Hepatocyte (in vitro differentiated cells): ENCODE data around the gene RRAD. TPM values are rescaled to one million over a fixed set of nuclear protein-coding genes. Genes with fewer than 3 reads are reported as not detected.

Source experiments
- DNase-seq: peaks from one replicate; pipeline ENCODE4 v3.0.0-alpha.2; 2016; ENCODE audit warnings: low spot score
- H2AFZ ChIP-seq: fragments of 200-600 bp; sonication (generic); 2 replicates; pipeline ENCODE4 v1.6.0; 2016; ENCODE audit warnings: antibody characterized with exemption, mild to moderate bottlenecking
- H3K27ac ChIP-seq: fragments of 200-600 bp; sonication (generic); 2 replicates; pipeline ENCODE4 v1.5.1; 2016; ENCODE audit warnings: mild to moderate bottlenecking
- H3K27me3 ChIP-seq: fragments of 200-600 bp; sonication (generic); 2 replicates; pipeline ENCODE4 v1.6.1; 2016
- H3K36me3 ChIP-seq: fragments of 200-600 bp; sonication (generic); replicated peaks from 2 replicates; pipeline ENCODE4 v1.5.1; 2016; ENCODE audit warnings: low read depth; ENCODE audit not compliant: insufficient read depth
- H3K4me1 ChIP-seq: fragments of 200-600 bp; sonication (generic); 2 replicates; pipeline ENCODE4 v1.5.1; 2016; ENCODE audit warnings: mild to moderate bottlenecking, moderate library complexity; ENCODE audit not compliant: insufficient read depth
- H3K4me2 ChIP-seq: fragments of 200-600 bp; sonication (generic); 2 replicates; pipeline ENCODE4 v1.6.0; 2016
- H3K4me3 ChIP-seq: fragments of 200-600 bp; sonication (generic); 2 replicates; pipeline ENCODE4 v1.5.1; 2016; ENCODE audit warnings: mild to moderate bottlenecking
- H3K79me2 ChIP-seq: fragments of 200-600 bp; sonication (generic); 2 replicates; pipeline ENCODE4 v1.6.0; 2017; ENCODE audit warnings: mild to moderate bottlenecking
- H3K9me2 ChIP-seq: fragments of 200-600 bp; sonication (generic); replicated peaks from 2 replicates; pipeline ENCODE4 v1.6.0; 2017; ENCODE audit warnings: mild to moderate bottlenecking; ENCODE audit not compliant: insufficient read depth
- H3K9me3 ChIP-seq: fragments of 200-600 bp; sonication (generic); 2 replicates; pipeline ENCODE4 v1.5.1; 2016; ENCODE audit warnings: low read depth, mild to moderate bottlenecking
- H4K20me1 ChIP-seq: fragments of 200-600 bp; sonication (generic); 2 replicates; pipeline ENCODE4 v1.6.0; 2016; ENCODE audit warnings: mild to moderate bottlenecking; ENCODE audit not compliant: insufficient read depth, poor library complexity, severe bottlenecking
- CTCF ChIP-seq: fragments of 200-600 bp; sonication (generic); IDR thresholded peaks from 2 replicates; pipeline ENCODE4 v1.5.1; 2016; ENCODE audit warnings: antibody characterized with exemption, mild to moderate bottlenecking; ENCODE audit not compliant: poor library complexity
- EZH2 ChIP-seq: fragments of 200-600 bp; sonication (generic); IDR thresholded peaks from 2 replicates; pipeline ENCODE4 v1.6.1; 2016; ENCODE audit warnings: antibody characterized with exemption, mild to moderate bottlenecking, borderline replicate concordance
- EZH2phosphoT487 ChIP-seq: fragments of 200-600 bp; sonication (generic); IDR thresholded peaks from one replicate; pipeline ENCODE4 v1.6.1; 2018; ENCODE audit warnings: antibody characterized with exemption, mild to moderate bottlenecking, low read depth, moderate library complexity; ENCODE audit not compliant: unreplicated experiment, severe bottlenecking
- WGBS: methylation state at CpG from one replicate; pipeline ENCODE4 v1.1.6; 2016; ENCODE audit warnings: low lambda C conversion rate; ENCODE audit errors: missing lambda C conversion rate; 5-methylcytosine and 5-hydroxymethylcytosine counted together
- polyA plus RNA-seq: library from polyadenylated mRNA; unstranded; fragments of >200 nt; fragmentation: Nextera tagmentation; extraction: Ambion mirVana; gene quantifications from 2 replicates; pipeline ENCODE4 v1.2.1, GENCODE V29; 2016
- total RNA-seq: library from RNA; depleted of rRNA; stranded (reverse); fragments of >200 nt; gene quantifications from 2 replicates; pipeline ENCODE4 v1.2.3, GENCODE V29; 2014

RRAD gene
- total and polyA plus RNA-seq, 2 experiments from 2014 or later = 8.8 to 16.3 TPM

GRCh38 chr16:66921729-66922450, 3.4 kb downstream of the RRAD start:
- no peak overlapping the region for H3K27ac ChIP-seq
- no peaks in the 10 kb centered on the region for H4K20me1 ChIP-seq
- H3K4me2 ChIP-seq = no peak overlapping the region
- no peaks in the 10 kb centered on the region for H3K9me3 ChIP-seq
- H3K36me3 ChIP-seq = no peaks in the 10 kb centered on the region
- no peak overlapping the region for H2AFZ ChIP-seq
- no peak for DNase-seq
- H3K9me2 ChIP-seq = no peaks in the 10 kb centered on the region
- peaks cover 3% of the 10 kb centered on the region for H3K4me1 ChIP-seq
- peaks cover 24% of the 10 kb centered on the region for H3K27me3 ChIP-seq
- no peak overlapping the region for H3K4me3 ChIP-seq
- 91% methylated on average over 41 of the region's 42 CpGs for WGBS
- TF ChIP-seq EZH2 (no peak), EZH2phosphoT487 (no peak), CTCF (no peak)
- no peaks in the 10 kb centered on the region for H3K79me2 ChIP-seq

GRCh38 chr16:66920924-66921680, 4.2 kb downstream of the RRAD start:
- H3K4me1 ChIP-seq = peaks cover 3% of the 10 kb centered on the region
- WGBS = 77% methylated on average over 9 of the region's 9 CpGs
- H3K36me3 ChIP-seq = no peaks in the 10 kb centered on the region
- no peak overlapping the region for H3K4me3 ChIP-seq
- H3K4me2 ChIP-seq = no peak overlapping the region
- H3K27ac ChIP-seq = no peak overlapping the region
- no peaks in the 10 kb centered on the region for H4K20me1 ChIP-seq
- no peak overlapping the region for H2AFZ ChIP-seq
- peaks cover 20% of the 10 kb centered on the region for H3K27me3 ChIP-seq
- H3K9me3 ChIP-seq = no peaks in the 10 kb centered on the region
- H3K79me2 ChIP-seq = no peaks in the 10 kb centered on the region
- DNase-seq = no peak
- TF ChIP-seq CTCF (no peak), EZH2 (no peak), EZH2phosphoT487 (no peak)
- no peaks in the 10 kb centered on the region for H3K9me2 ChIP-seq

GRCh38 chr16:66920299-66920590, 5.1 kb downstream of the RRAD start:
- Histone ChIP-seq H2AFZ (no peak overlapping the region), H3K9me3 (no peaks in the 10 kb centered on the region), H3K27ac (no peak overlapping the region), H3K79me2 (no peaks in the 10 kb centered on the region), H3K27me3 (peaks cover 11% of the 10 kb centered on the region), H3K4me2 (no peak overlapping the region), H3K4me3 (no peak overlapping the region), H3K36me3 (no peaks in the 10 kb centered on the region), H3K4me1 (peaks cover 3% of the 10 kb centered on the region), H4K20me1 (no peaks in the 10 kb centered on the region), H3K9me2 (no peaks in the 10 kb centered on the region)
- WGBS = 73% methylated on average over 2 of the region's 2 CpGs
- DNase-seq = no peak
- TF ChIP-seq CTCF (no peak), EZH2phosphoT487 (no peak), EZH2 (no peak)
